Heart right ventricle (tissue), 16 donors: ENCODE results near the gene MRPS18A. TPM values are rescaled to one million over a fixed set of nuclear protein-coding genes. Genes with fewer than 3 reads are reported as not detected.

Source experiments
- ATAC-seq, 8 donors: fragments of 200-7000 bp; cut with Tn5 transposase; one replicate each; pipeline ENCODE4 v1.9.1; 2020; ENCODE audit warnings: mild to moderate bottlenecking in 8 of 8, moderate library complexity in 8 of 8, moderate number of reproducible peaks in 1 of 8
- DNase-seq, 2 donors: peaks; one replicate each; pipeline ENCODE4 v3.0.0-alpha.2; 2020
- H3K27ac ChIP-seq, 10 donors: fragments of 200-600 bp; sonication (generic) in 2 of 10; one replicate each; pipeline versions ENCODE4 v1.5.0 to v1.8.0; 2020 to 2022; ENCODE audit warnings: mild to moderate bottlenecking in 3 of 10
- H3K27me3 ChIP-seq, 7 donors: fragments of 200-600 bp; one replicate each; pipeline ENCODE4 v1.8.0; 2021 to 2022; ENCODE audit warnings: mild to moderate bottlenecking in 2 of 7
- H3K36me3 ChIP-seq, 9 donors: fragments of 200-600 bp; sonication (generic) in 1 of 9; one replicate each; pipeline versions ENCODE4 v1.5.0 to v1.8.0; 2020 to 2022; ENCODE audit warnings: mild to moderate bottlenecking in 2 of 9
- H3K4me1 ChIP-seq, 9 donors: fragments of 200-600 bp; sonication (generic) in 1 of 9; one replicate each; pipeline versions ENCODE4 v1.5.0 to v1.8.0; 2020 to 2022; ENCODE audit warnings: mild to moderate bottlenecking in 4 of 9
- H3K4me3 ChIP-seq, 10 donors: fragments of 200-600 bp; sonication (generic) in 2 of 10; one replicate each; pipeline versions ENCODE4 v1.5.0 to v1.8.0; 2020 to 2022; ENCODE audit warnings: mild to moderate bottlenecking in 7 of 10, moderate library complexity in 2 of 10
- H3K9me3 ChIP-seq, 11 donors: fragments of 200-600 bp in 10 of 11; sonication (generic) in 2 of 11; one replicate each; pipeline versions ENCODE4 v1.5.0 to v1.8.0; 2013 to 2022; ENCODE audit warnings: mild to moderate bottlenecking in 2 of 11, control low read depth in 1 of 11, moderate library complexity in 1 of 11
- CTCF ChIP-seq, 9 donors: fragments of 200-600 bp; sonication (generic) in 2 of 9; IDR thresholded peaks; one replicate each; pipeline versions ENCODE4 v1.5.0 to v1.8.0; 2021 to 2022; ENCODE audit warnings: antibody characterized with exemption in 9 of 9, mild to moderate bottlenecking in 5 of 9, moderate library complexity in 1 of 9
- WGBS, 2 donors: extraction: QIAGEN DNeasy Blood & Tissue Kit; methylation state at CpG; one replicate each; pipeline ENCODE4 v1.1.7; 2013; ENCODE audit warnings: inconsistent platforms in 1 of 2; 5-methylcytosine and 5-hydroxymethylcytosine counted together
- intact Hi-C, 10 donors: fragments of 100-400 bp; cut with DNase I; formaldehyde crosslinking; loops; one replicate each; pipeline versions ENCODE4 v1.11.1 to v1.14.2; 2022
- polyA plus RNA-seq, 2 donors: library from polyadenylated mRNA; stranded (reverse); fragments of 200-250 nt; gene quantifications; one replicate each; pipeline ENCODE4 v1.2.3, GENCODE V29; 2013
- total RNA-seq, 10 donors: library from RNA; stranded (reverse); fragmentation: NEBNext Ultra II Directional in 3 of 10; extraction: Animal tissue kit (Norgen Biotek cat#: 25700) in 3 of 10; gene quantifications; one replicate each; pipeline versions ENCODE4 v1.2.1 to v1.2.4, GENCODE V29; 2021 to 2023
- donor health status: Arrhythmogenic right ventricular cardiomyopathy.
- donor health status: ischemic (EF 13 %, LVEDD 7.1; RV severe dilation, severe dysfunction).
- donor health status: healthy with polysubstance abuse.
- donor health status: DM: no; HTN: yes; CAD: no.
- donor health status: DM: no; HTN: no; CAD: no.
- donor health status: ischemic (EF 25% LVEDD 6.9; RV normal size, moderate dysfunction).
- donor health status: ischemic (EF 25% LVEDD 5.7; RV mildly dilated, moderate dysfunction).
- donor health status: healthy.
- donor health status: DM: yes; HTN: yes; CAD: no.
- donor health status: Ischemic cardiomyopathy.
- donor health status: ischemic (EF 35%, LVEDD 5.7; RV mildly dilated, moderate dysfunction).
- donor health status: nonischemic (EF 11% LVEDD 7.7; RV severe dilation, severe dysfunction).
- donor health status: DM: yes; HTN: yes; CAD: no.
- donor health status: PGD.
- donor health status: ischemic (EF 29% LVEDD 5.4; RV normal size, mild dysfunction).
- donor health status: nonischemic (EF 23%, LVEDD 6.1; RV moderate dilation, normal function).

The MRPS18A gene
- total and polyA plus RNA-seq, 12 donors = 30.4 to 103 (median 40.6) TPM

GRCh38 chr6:43682724-43683429 lies 4.7 kb downstream of the MRPS18A start:
- H3K4me1 ChIP-seq = peaks cover 6 to 74% (median 38%) of the 10 kb centered on the region in 9 donors
- intact Hi-C loops = loop anchor here in 2 of 10 donors (5.0 kb wide), 1 partner anchor 34 kb away; no protein-coding TSS in a partner anchor
- H3K9me3 ChIP-seq = no peaks in the 10 kb centered on the region
- H3K27ac ChIP-seq = peak overlapping the region in 9 of 10 donors; percentile 1 to 66 (median 58)
- DNase-seq (no peak), ATAC-seq (peak in 5 of 8 donors; percentile 15 to 63 (median 37))
- WGBS, 2 donors = 55 to 56% methylated on average over 8 of the region's 8 CpGs
- no peak overlapping the region for H3K4me3 ChIP-seq
- H3K27me3 ChIP-seq = no peaks in the 10 kb centered on the region
- peaks cover 0 to 64% (median 15%) of the 10 kb centered on the region in 9 donors for H3K36me3 ChIP-seq
- no peak for TF ChIP-seq CTCF (IDR thresholded peaks at IDR 0.05)

GRCh38 chr6:43681303-43681702 lies 6.3 kb downstream of the MRPS18A start:
- Histone ChIP-seq H3K4me3 (no peak overlapping the region), H3K36me3 (peaks cover 0 to 80% (median 19%) of the 10 kb centered on the region in 9 donors), H3K27ac (peak overlapping the region in 6 of 10 donors; percentile 35 to 63 (median 42)), H3K4me1 (peaks cover 4 to 80% (median 30%) of the 10 kb centered on the region in 9 donors), H3K27me3 (no peaks in the 10 kb centered on the region), H3K9me3 (no peaks in the 10 kb centered on the region)
- TF ChIP-seq CTCF (IDR thresholded peaks at IDR 0.05) = no peak
- intact Hi-C loops = loop anchor here in 2 of 10 donors (5.0 kb wide), 1 partner anchor 36 kb away; no protein-coding TSS in a partner anchor
- WGBS, 2 donors = 79 to 95% methylated on average over 5 of the region's 5 CpGs
- DNase-seq (no peak), ATAC-seq (no peak)

- H3K4me1 ChIP-seq = peaks cover 3 to 73% (median 26%) of the 10 kb centered on the region in 9 donors
- TF ChIP-seq CTCF (IDR thresholded peaks at IDR 0.05) = no peak
- H3K4me3 ChIP-seq = no peak overlapping the region
- H3K27ac ChIP-seq = peak overlapping the region in 9 of 10 donors; percentile 25 to 72 (median 41)
- DNase-seq (no peak), ATAC-seq (peak in 5 of 8 donors; percentile 19 to 61 (median 28))
- WGBS, 2 donors = 57 to 69% methylated on average over 11 of the region's 11 CpGs
- H3K27me3 ChIP-seq = no peaks in the 10 kb centered on the region
- H3K9me3 ChIP-seq = no peaks in the 10 kb centered on the region
- peaks cover 0 to 81% (median 21%) of the 10 kb centered on the region in 9 donors for H3K36me3 ChIP-seq
- intact Hi-C loops = loop anchor here in 2 of 10 donors (5.0 kb wide), 1 partner anchor 37 kb away; no protein-coding TSS in a partner anchor
These were observed 7.0 kb downstream of the MRPS18A start for GRCh38 chr6:43680308-43681200.

GRCh38 chr6:43679057-43679456 lies 8.5 kb downstream of the MRPS18A start:
- Histone ChIP-seq H3K36me3 (peaks cover 3 to 90% (median 36%) of the 10 kb centered on the region in 9 donors), H3K27ac (peak overlapping the region in 1 of 10 donors; percentile 72), H3K4me3 (no peak overlapping the region), H3K4me1 (peaks cover 3 to 64% (median 26%) of the 10 kb centered on the region in 9 donors), H3K9me3 (no peaks in the 10 kb centered on the region), H3K27me3 (no peaks in the 10 kb centered on the region)
- no peak for TF ChIP-seq CTCF (IDR thresholded peaks at IDR 0.05)
- 87% methylated on average over 6 of the region's 6 CpGs for WGBS, 2 donors
- DNase-seq (no peak), ATAC-seq (no peak)
- intact Hi-C loops = no loop called here
